ENCODE data around the gene COASY. TPM values are rescaled to one million over a fixed set of nuclear protein-coding genes. Genes with fewer than 3 reads are reported as not detected.
A peak's percentile ranks its signal among the peaks of the same experiment; 100 is the strongest.

COASY gene
- polyA plus RNA-seq, 3 donors = 52.6 to 63.8 (median 57.9) TPM

GRCh38 chr17:42520540-42520951 lies 41.4 kb upstream of the COASY start:
- Histone ChIP-seq H3K4me1 (ENCODE audit: control insufficient read depth in 1 of 2, insufficient read depth in 2 of 2, low read length in 2 of 2) (peaks cover 36 to 38% of the 10 kb centered on the region in 2 donors), H3K4me3 (replicated peaks in 1 of 3; ENCODE audit: low read depth in 2 of 3, low read length in 3 of 3) (no peak overlapping the region), H3K27me3 (ENCODE audit: control insufficient read depth in 2 of 2, insufficient read depth in 2 of 2, low read length in 2 of 2) (no peaks in the 10 kb centered on the region), H3K79me2 (ENCODE audit: insufficient read depth, low read length) (no peaks in the 10 kb centered on the region), H3K27ac (ENCODE audit: low read depth in 1 of 2, low read length in 2 of 2) (no peak overlapping the region), H3K4me2 (replicated peaks; ENCODE audit: extremely low read depth, low read length, poor library complexity, severe bottlenecking) (no peak overlapping the region), H3K9me3 (replicated peaks in 1 of 2; ENCODE audit: control insufficient read depth in 1 of 2, insufficient read depth in 1 of 2, low read length in 2 of 2) (no peaks in the 10 kb centered on the region), H2AFZ (ENCODE audit: insufficient read depth, low read depth, low read length, poor library complexity, severe bottlenecking) (no peak overlapping the region), H3K36me3 (replicated peaks in 1 of 2; ENCODE audit: control insufficient read depth in 1 of 2, insufficient read depth in 2 of 2, low read length in 2 of 2) (peaks cover 32 to 48% of the 10 kb centered on the region in 2 donors), H3K9ac (ENCODE audit: insufficient read depth, low read length, poor library complexity, severe bottlenecking) (no peak overlapping the region), H4K20me1 (ENCODE audit: insufficient read depth, low read length) (peaks cover 61% of the 10 kb centered on the region)
- Mint-ChIP-seq H3K27ac (no peak overlapping the region), H3K4me3 (no peak overlapping the region), H3K9me3 (no peaks in the 10 kb centered on the region), H3K27me3 (ENCODE audit: low read depth in 3 of 3) (peaks cover 1 to 7% (median 3%) of the 10 kb centered on the region in 3 donors), H3K36me3 (peaks cover 48 to 72% of the 10 kb centered on the region in 2 donors), H3K4me1 (peaks cover 41% of the 10 kb centered on the region)
- WGBS (ENCODE audit: insufficient coverage) = 60% methylated on average over 6 of the region's 9 CpGs
- TF ChIP-seq CTCF (IDR thresholded peaks at IDR 0.05) = peak; percentile 18
- DNase-seq = no peak
- intact Hi-C loops (cut with micrococcal nuclease) = no loop called here

- no peak overlapping the region for H3K4me2 ChIP-seq (replicated peaks; ENCODE audit: extremely low read depth, low read length, poor library complexity, severe bottlenecking)
- peak overlapping the region in 1 of 7 donors; percentile 51 for H3K27ac Mint-ChIP-seq
- peaks cover 1 to 7% (median 3%) of the 10 kb centered on the region in 3 donors for H3K27me3 Mint-ChIP-seq (ENCODE audit: low read depth in 3 of 3)
- no peaks in the 10 kb centered on the region for H3K9me3 Mint-ChIP-seq
- no peak overlapping the region for H3K27ac ChIP-seq (ENCODE audit: low read depth in 1 of 2, low read length in 2 of 2)
- TF ChIP-seq CTCF (IDR thresholded peaks at IDR 0.05) = no peak
- H3K36me3 Mint-ChIP-seq = peaks cover 45 to 67% of the 10 kb centered on the region in 2 donors
- H3K79me2 ChIP-seq (ENCODE audit: insufficient read depth, low read length) = no peaks in the 10 kb centered on the region
- no peak overlapping the region for H3K4me3 ChIP-seq (replicated peaks in 1 of 3; ENCODE audit: low read depth in 2 of 3, low read length in 3 of 3)
- H4K20me1 ChIP-seq (ENCODE audit: insufficient read depth, low read length) = peaks cover 61% of the 10 kb centered on the region
- H3K4me1 ChIP-seq (ENCODE audit: control insufficient read depth in 1 of 2, insufficient read depth in 2 of 2, low read length in 2 of 2) = peaks cover 36 to 38% of the 10 kb centered on the region in 2 donors
- H3K27me3 ChIP-seq (ENCODE audit: control insufficient read depth in 2 of 2, insufficient read depth in 2 of 2, low read length in 2 of 2) = no peaks in the 10 kb centered on the region
- H3K9me3 ChIP-seq (replicated peaks in 1 of 2; ENCODE audit: control insufficient read depth in 1 of 2, insufficient read depth in 1 of 2, low read length in 2 of 2) = no peaks in the 10 kb centered on the region
- peaks cover 30 to 43% of the 10 kb centered on the region in 2 donors for H3K36me3 ChIP-seq (replicated peaks in 1 of 2; ENCODE audit: control insufficient read depth in 1 of 2, insufficient read depth in 2 of 2, low read length in 2 of 2)
- H3K4me3 Mint-ChIP-seq = peak overlapping the region in 1 of 2 donors; percentile 30
- no peak overlapping the region for H2AFZ ChIP-seq (ENCODE audit: insufficient read depth, low read depth, low read length, poor library complexity, severe bottlenecking)
- DNase-seq = no peak
- WGBS (ENCODE audit: insufficient coverage) = no CpG with 5 or more reads among the region's 8 CpGs
- peaks cover 41% of the 10 kb centered on the region for H3K4me1 Mint-ChIP-seq
- intact Hi-C loops (cut with micrococcal nuclease) = no loop called here
- no peak overlapping the region for H3K9ac ChIP-seq (ENCODE audit: insufficient read depth, low read length, poor library complexity, severe bottlenecking)
These were observed 40.9 kb upstream of the COASY start for GRCh38 chr17:42521036-42521435.
